GM23338 (cell line): Measurements from ENCODE around the gene TRIM37. TPM values are rescaled to one million over a fixed set of nuclear protein-coding genes. Genes with fewer than 3 reads are reported as not detected.

Experiments used
- ATAC-seq: fragments of 200-7000 bp; cut with Tn5 transposase; 3 replicates; pipeline ENCODE4 v1.9.1; 2020
- DNase-seq: peaks from one replicate; pipeline ENCODE4 v3.0.0-alpha.2; 2015; ENCODE audit warnings: low spot score
- H2AFZ ChIP-seq: fragments of 200-600 bp; sonication (generic); 2 replicates; pipeline ENCODE4 v1.8.0; 2016; ENCODE audit warnings: antibody characterized with exemption, mild to moderate bottlenecking, moderate library complexity
- H3F3A ChIP-seq: fragments of 200-600 bp; sonication (generic); replicated peaks from 2 replicates; pipeline ENCODE4 v1.8.0; 2017; ENCODE audit warnings: antibody characterized with exemption, mixed run types, low read depth
- H3K27ac ChIP-seq: fragments of 200-600 bp; sonication (generic); 2 replicates; pipeline ENCODE4 v1.6.1; 2016; ENCODE audit warnings: low read depth
- H3K27me3 ChIP-seq: fragments of 200-600 bp; sonication (generic); 2 replicates; pipeline ENCODE4 v1.8.0; 2016; ENCODE audit warnings: mild to moderate bottlenecking, mixed run types, moderate library complexity; ENCODE audit not compliant: insufficient read depth
- H3K36me3 ChIP-seq: fragments of 200-600 bp; sonication (generic); 2 replicates; pipeline ENCODE4 v1.8.0; 2016; ENCODE audit warnings: mild to moderate bottlenecking; ENCODE audit not compliant: insufficient read depth
- H3K4me1 ChIP-seq: fragments of 200-600 bp; sonication (generic); 2 replicates; pipeline ENCODE4 v1.8.0; 2016; ENCODE audit warnings: mild to moderate bottlenecking, moderate library complexity; ENCODE audit not compliant: insufficient read depth
- H3K4me2 ChIP-seq: fragments of 200-600 bp; sonication (generic); 2 replicates; pipeline ENCODE4 v1.7.1; 2017; ENCODE audit warnings: mixed run types
- H3K4me3 ChIP-seq: fragments of 200-600 bp; sonication (generic); 2 replicates; pipeline ENCODE4 v1.6.1; 2016; ENCODE audit warnings: mixed run types
- H3K79me2 ChIP-seq: fragments of 200-600 bp; sonication (generic); replicated peaks from 2 replicates; pipeline ENCODE4 v1.8.0; 2017; ENCODE audit warnings: mild to moderate bottlenecking; ENCODE audit not compliant: insufficient read depth
- H3K9me2 ChIP-seq: fragments of 200-600 bp; sonication (generic); 2 replicates; pipeline ENCODE4 v1.8.0; 2017; ENCODE audit not compliant: insufficient read depth
- H4K20me1 ChIP-seq: fragments of 200-600 bp; sonication (generic); replicated peaks from 2 replicates; pipeline ENCODE4 v1.8.0; 2017; ENCODE audit warnings: mild to moderate bottlenecking; ENCODE audit not compliant: insufficient read depth
- H3K27ac Mint-ChIP-seq: 2 replicates; pipeline ENCODE4 v1.8.0; 2020; ENCODE audit warnings: inconsistent platforms, mild to moderate bottlenecking, moderate library complexity, mixed read lengths
- H3K27me3 Mint-ChIP-seq: 3 replicates; pipeline ENCODE4 v1.8.0; 2022; ENCODE audit warnings: low read depth, mild to moderate bottlenecking, moderate library complexity, mixed read lengths, inconsistent platforms; ENCODE audit not compliant: insufficient read depth, poor library complexity
- H3K36me3 Mint-ChIP-seq: 3 replicates; pipeline ENCODE4 v1.8.0; 2021; ENCODE audit warnings: low read depth, mild to moderate bottlenecking, inconsistent platforms, moderate library complexity, mixed read lengths
- H3K4me1 Mint-ChIP-seq: 3 replicates; pipeline ENCODE4 v1.8.0; 2020; ENCODE audit warnings: mild to moderate bottlenecking, inconsistent platforms, mixed read lengths
- H3K4me3 Mint-ChIP-seq: 3 replicates; pipeline ENCODE4 v1.8.0; 2021; ENCODE audit warnings: moderate library complexity, mild to moderate bottlenecking, inconsistent platforms, mixed read lengths
- H3K9me3 Mint-ChIP-seq: 3 replicates; pipeline ENCODE4 v1.8.0; 2020; ENCODE audit warnings: moderate library complexity, mild to moderate bottlenecking, inconsistent platforms, mixed read lengths
- CREB1 ChIP-seq: fragments of 250-450 bp; sonication (Bioruptor Pico); IDR thresholded peaks from 2 replicates; pipeline ENCODE4 v1.5.0; 2020; ENCODE audit warnings: low read depth, mild to moderate bottlenecking, moderate library complexity
- EZH2phosphoT487 ChIP-seq: fragments of 200-600 bp; sonication (generic); IDR thresholded peaks from one replicate; pipeline ENCODE4 v1.8.1; 2018; ENCODE audit warnings: antibody characterized with exemption; ENCODE audit not compliant: unreplicated experiment
- NANOG ChIP-seq: IDR thresholded peaks from 2 replicates; pipeline ENCODE4 v1.6.1; 2016; ENCODE audit warnings: antibody characterized with exemption, borderline replicate concordance
- ZNF114 ChIP-seq: fragments of 250-450 bp; sonication (Bioruptor Pico); IDR thresholded peaks from 2 replicates; pipeline ENCODE4 v1.5.0; 2020; ENCODE audit warnings: mild to moderate bottlenecking, moderate library complexity
- ZNF331 ChIP-seq: fragments of 250-450 bp; sonication (Bioruptor Pico); IDR thresholded peaks from 2 replicates; pipeline ENCODE4 v1.5.0; 2020; ENCODE audit warnings: low read depth, mild to moderate bottlenecking, moderate library complexity
- polyA plus RNA-seq: library from polyadenylated mRNA; unstranded; fragments of >200 nt; fragmentation: Nextera tagmentation; extraction: Ambion mirVana; gene quantifications from 2 replicates; pipeline ENCODE4 v1.2.1, GENCODE V29; 2016
- total RNA-seq: library from RNA; depleted of rRNA; stranded (reverse); fragments of >200 nt; shearing (Covaris generic); gene quantifications from 2 replicates; pipeline ENCODE4 v1.2.3, GENCODE V29; 2014
- TF ChIP-seq, protein P1 (sequence below): fragments of 250-450 bp; sonication (Bioruptor Pico); IDR thresholded peaks from 2 replicates; pipeline ENCODE4 v1.5.0; 2020; ENCODE audit warnings: mild to moderate bottlenecking, moderate library complexity
- TF ChIP-seq, protein P2 (sequence below), 2 experiments: fragments of 200-600 bp in 1 of 2; sonication (generic) in 1 of 2; conservative IDR thresholded peaks; 2 replicates each; pipeline versions ENCODE4 v1.5.1 to v1.6.1; 2016 to 2017; ENCODE audit warnings: antibody characterized with exemption in 2 of 2, low read depth in 2 of 2, mild to moderate bottlenecking in 2 of 2, moderate library complexity in 1 of 2
- TF ChIP-seq, protein P3 (sequence below): IDR thresholded peaks from 2 replicates; pipeline ENCODE4 v1.6.1; 2016; ENCODE audit warnings: antibody characterized with exemption

The TRIM37 gene
- total and polyA plus RNA-seq, 2 experiments from 2014 or later: 61.1 to 71.2 TPM

DNA sequence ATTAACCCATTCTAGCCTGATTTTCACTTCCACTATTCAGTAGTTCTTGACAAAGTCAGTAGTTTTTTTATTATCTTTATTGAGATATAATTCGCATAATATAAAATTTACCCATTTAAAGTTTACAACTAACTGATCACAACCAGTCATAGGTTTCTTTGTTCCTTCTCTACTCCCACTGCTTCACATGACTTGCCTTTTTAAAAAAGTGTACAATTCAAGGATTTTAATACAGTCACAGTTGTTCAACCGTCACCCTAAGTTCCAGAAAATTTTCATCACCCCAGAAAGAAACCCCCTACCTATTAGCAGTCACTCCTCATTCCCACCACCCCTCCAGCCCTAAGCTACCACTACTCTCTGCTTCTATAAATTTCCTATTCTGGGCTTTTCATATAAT lies 162.5 kb downstream of the TRIM37 start (continued):
- TF ChIP-seq, protein P1, sequence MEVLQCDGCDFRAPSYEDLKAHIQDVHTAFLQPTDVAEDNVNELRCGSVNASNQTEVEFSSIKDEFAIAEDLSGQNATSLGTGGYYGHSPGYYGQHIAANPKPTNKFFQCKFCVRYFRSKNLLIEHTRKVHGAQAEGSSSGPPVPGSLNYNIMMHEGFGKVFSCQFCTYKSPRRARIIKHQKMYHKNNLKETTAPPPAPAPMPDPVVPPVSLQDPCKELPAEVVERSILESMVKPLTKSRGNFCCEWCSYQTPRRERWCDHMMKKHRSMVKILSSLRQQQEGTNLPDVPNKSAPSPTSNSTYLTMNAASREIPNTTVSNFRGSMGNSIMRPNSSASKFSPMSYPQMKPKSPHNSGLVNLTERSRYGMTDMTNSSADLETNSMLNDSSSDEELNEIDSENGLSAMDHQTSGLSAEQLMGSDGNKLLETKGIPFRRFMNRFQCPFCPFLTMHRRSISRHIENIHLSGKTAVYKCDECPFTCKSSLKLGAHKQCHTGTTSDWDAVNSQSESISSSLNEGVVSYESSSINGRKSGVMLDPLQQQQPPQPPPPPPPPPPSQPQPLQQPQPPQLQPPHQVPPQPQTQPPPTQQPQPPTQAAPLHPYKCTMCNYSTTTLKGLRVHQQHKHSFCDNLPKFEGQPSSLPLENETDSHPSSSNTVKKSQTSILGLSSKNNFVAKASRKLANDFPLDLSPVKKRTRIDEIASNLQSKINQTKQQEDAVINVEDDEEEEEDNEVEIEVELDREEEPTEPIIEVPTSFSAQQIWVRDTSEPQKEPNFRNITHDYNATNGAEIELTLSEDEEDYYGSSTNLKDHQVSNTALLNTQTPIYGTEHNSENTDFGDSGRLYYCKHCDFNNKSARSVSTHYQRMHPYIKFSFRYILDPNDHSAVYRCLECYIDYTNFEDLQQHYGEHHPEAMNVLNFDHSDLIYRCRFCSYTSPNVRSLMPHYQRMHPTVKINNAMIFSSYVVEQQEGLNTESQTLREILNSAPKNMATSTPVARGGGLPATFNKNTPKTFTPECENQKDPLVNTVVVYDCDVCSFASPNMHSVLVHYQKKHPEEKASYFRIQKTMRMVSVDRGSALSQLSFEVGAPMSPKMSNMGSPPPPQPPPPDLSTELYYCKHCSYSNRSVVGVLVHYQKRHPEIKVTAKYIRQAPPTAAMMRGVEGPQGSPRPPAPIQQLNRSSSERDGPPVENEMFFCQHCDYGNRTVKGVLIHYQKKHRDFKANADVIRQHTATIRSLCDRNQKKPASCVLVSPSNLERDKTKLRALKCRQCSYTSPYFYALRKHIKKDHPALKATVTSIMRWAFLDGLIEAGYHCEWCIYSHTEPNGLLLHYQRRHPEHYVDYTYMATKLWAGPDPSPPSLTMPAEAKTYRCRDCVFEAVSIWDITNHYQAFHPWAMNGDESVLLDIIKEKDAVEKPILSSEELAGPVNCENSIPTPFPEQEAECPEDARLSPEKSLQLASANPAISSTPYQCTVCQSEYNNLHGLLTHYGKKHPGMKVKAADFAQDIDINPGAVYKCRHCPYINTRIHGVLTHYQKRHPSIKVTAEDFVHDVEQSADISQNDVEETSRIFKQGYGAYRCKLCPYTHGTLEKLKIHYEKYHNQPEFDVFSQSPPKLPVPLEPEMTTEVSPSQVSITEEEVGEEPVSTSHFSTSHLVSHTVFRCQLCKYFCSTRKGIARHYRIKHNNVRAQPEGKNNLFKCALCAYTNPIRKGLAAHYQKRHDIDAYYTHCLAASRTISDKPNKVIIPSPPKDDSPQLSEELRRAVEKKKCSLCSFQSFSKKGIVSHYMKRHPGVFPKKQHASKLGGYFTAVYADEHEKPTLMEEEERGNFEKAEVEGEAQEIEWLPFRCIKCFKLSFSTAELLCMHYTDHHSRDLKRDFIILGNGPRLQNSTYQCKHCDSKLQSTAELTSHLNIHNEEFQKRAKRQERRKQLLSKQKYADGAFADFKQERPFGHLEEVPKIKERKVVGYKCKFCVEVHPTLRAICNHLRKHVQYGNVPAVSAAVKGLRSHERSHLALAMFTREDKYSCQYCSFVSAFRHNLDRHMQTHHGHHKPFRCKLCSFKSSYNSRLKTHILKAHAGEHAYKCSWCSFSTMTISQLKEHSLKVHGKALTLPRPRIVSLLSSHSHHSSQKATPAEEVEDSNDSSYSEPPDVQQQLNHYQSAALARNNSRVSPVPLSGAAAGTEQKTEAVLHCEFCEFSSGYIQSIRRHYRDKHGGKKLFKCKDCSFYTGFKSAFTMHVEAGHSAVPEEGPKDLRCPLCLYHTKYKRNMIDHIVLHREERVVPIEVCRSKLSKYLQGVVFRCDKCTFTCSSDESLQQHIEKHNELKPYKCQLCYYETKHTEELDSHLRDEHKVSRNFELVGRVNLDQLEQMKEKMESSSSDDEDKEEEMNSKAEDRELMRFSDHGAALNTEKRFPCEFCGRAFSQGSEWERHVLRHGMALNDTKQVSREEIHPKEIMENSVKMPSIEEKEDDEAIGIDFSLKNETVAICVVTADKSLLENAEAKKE: no peak
- no peak for TF ChIP-seq NANOG

- no peaks in the 10 kb centered on the region for H3K79me2 ChIP-seq
- H4K20me1 ChIP-seq: no peaks in the 10 kb centered on the region
- no peak overlapping the region for H3K4me2 ChIP-seq
- Mint-ChIP-seq H3K27ac (no peak overlapping the region), H3K36me3 (no peaks in the 10 kb centered on the region), H3K4me1 (no peaks in the 10 kb centered on the region), H3K9me3 (no peaks in the 10 kb centered on the region), H3K27me3 (no peaks in the 10 kb centered on the region), H3K4me3 (no peak overlapping the region)
- no peak overlapping the region for H3K27ac ChIP-seq
- no peaks in the 10 kb centered on the region for H3K27me3 ChIP-seq
- no peaks in the 10 kb centered on the region for H3K36me3 ChIP-seq
- H3K9me2 ChIP-seq: no peaks in the 10 kb centered on the region
- H3F3A ChIP-seq: no peaks in the 10 kb centered on the region
- no peak overlapping the region for H3K4me3 ChIP-seq
- H3K4me1 ChIP-seq: no peaks in the 10 kb centered on the region
- DNase-seq: no peak
- no peak overlapping the region for H2AFZ ChIP-seq
- no peak for ATAC-seq
- TF ChIP-seq, protein P2, sequence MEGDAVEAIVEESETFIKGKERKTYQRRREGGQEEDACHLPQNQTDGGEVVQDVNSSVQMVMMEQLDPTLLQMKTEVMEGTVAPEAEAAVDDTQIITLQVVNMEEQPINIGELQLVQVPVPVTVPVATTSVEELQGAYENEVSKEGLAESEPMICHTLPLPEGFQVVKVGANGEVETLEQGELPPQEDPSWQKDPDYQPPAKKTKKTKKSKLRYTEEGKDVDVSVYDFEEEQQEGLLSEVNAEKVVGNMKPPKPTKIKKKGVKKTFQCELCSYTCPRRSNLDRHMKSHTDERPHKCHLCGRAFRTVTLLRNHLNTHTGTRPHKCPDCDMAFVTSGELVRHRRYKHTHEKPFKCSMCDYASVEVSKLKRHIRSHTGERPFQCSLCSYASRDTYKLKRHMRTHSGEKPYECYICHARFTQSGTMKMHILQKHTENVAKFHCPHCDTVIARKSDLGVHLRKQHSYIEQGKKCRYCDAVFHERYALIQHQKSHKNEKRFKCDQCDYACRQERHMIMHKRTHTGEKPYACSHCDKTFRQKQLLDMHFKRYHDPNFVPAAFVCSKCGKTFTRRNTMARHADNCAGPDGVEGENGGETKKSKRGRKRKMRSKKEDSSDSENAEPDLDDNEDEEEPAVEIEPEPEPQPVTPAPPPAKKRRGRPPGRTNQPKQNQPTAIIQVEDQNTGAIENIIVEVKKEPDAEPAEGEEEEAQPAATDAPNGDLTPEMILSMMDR (conservative IDR thresholded peaks at IDR 0.05; ENCODE audit: low read depth in 2 of 2): no peak
- TF ChIP-seq ZNF331 (CRISPR knock-in tag) (no peak), CREB1 (no peak), EZH2phosphoT487 (no peak), ZNF114 (CRISPR knock-in tag) (no peak)
- TF ChIP-seq, protein P3, sequence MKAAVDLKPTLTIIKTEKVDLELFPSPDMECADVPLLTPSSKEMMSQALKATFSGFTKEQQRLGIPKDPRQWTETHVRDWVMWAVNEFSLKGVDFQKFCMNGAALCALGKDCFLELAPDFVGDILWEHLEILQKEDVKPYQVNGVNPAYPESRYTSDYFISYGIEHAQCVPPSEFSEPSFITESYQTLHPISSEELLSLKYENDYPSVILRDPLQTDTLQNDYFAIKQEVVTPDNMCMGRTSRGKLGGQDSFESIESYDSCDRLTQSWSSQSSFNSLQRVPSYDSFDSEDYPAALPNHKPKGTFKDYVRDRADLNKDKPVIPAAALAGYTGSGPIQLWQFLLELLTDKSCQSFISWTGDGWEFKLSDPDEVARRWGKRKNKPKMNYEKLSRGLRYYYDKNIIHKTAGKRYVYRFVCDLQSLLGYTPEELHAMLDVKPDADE: no peak
These were observed 170.4 kb downstream of the TRIM37 start for GRCh38 chr17:58936295-58936694.
